ENCODE measurements around the gene NEK7. TPM values are rescaled to one million over a fixed set of nuclear protein-coding genes. Genes with fewer than 3 reads are reported as not detected.

Gene NEK7
- total RNA-seq, 4 donors from 2014 or later, result 98.1 to 152 (median 118) TPM

DNA sequence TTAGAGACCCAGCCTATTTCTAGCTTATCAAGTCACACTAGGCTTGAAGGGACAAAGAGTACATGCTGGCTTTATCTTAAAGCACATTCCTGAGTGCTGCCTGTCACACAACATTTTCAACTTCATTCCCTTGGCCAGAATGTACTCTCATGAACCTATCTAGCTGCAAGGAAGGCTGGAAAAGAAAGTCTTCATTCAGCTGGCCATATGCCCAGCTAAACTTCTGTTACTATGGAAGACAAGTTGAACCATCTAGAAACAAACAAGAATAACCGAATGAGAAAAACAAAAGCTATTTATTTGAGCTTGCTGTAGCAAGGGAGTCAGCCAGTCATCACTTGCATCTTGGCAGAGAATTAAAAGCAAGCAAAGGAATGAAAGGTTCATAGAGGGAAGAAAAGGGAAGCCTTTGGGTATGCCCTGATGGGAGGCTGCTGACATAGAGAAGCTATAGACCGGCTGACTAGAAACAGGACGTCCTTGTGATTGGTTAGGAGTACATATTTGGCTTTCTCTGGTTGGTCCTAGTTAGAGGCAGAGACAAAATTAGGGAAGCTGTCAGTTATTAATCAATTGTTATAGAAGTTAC, 108.4 kb downstream of the NEK7 start:
- H3K27me3 ChIP-seq, result no peaks in the 10 kb centered on the region
- H3K27ac ChIP-seq, result no peak overlapping the region
- no peak overlapping the region for H3K4me3 ChIP-seq
- TF ChIP-seq, protein P1, sequence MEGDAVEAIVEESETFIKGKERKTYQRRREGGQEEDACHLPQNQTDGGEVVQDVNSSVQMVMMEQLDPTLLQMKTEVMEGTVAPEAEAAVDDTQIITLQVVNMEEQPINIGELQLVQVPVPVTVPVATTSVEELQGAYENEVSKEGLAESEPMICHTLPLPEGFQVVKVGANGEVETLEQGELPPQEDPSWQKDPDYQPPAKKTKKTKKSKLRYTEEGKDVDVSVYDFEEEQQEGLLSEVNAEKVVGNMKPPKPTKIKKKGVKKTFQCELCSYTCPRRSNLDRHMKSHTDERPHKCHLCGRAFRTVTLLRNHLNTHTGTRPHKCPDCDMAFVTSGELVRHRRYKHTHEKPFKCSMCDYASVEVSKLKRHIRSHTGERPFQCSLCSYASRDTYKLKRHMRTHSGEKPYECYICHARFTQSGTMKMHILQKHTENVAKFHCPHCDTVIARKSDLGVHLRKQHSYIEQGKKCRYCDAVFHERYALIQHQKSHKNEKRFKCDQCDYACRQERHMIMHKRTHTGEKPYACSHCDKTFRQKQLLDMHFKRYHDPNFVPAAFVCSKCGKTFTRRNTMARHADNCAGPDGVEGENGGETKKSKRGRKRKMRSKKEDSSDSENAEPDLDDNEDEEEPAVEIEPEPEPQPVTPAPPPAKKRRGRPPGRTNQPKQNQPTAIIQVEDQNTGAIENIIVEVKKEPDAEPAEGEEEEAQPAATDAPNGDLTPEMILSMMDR (IDR thresholded peaks at IDR 0.05 in 4 of 5, conservative IDR thresholded peaks at IDR 0.05 in 1 of 5), result no peak
- no peak for TF ChIP-seq POLR2A (IDR thresholded peaks at IDR 0.05)
- H3K9me3 ChIP-seq, result no peaks in the 10 kb centered on the region
- no peaks in the 10 kb centered on the region for H3K4me1 ChIP-seq
- intact Hi-C loops (cut with DNase I; ENCODE audit: low total_unique reads), result no loop called here
- ATAC-seq, result no peak
- DNase-seq, result no peak
- H3K36me3 ChIP-seq, result no peaks in the 10 kb centered on the region
- in situ Hi-C loops (cut with MboI; ENCODE audit: low sequenced_read_pairs in 4 of 4), result no loop called here

DNA sequence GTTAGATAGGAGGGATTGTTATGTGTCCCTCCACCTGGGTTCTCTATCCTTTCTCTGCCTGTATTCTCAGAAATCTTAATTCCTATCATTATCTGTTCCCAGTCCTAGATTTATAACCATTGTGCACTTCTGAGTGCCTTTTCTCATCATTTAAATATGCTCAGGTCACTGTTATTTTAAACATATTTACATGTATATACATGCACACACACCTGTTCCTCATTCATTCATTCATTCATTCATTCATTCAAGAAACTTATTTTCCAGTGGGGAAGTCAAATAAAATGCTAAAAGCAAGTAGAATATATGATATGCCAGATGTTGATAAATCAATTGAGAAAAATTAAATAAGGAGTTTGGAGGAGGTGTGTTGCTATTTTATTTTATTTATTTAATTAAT, 110.3 kb downstream of the NEK7 start:
- ATAC-seq (no peak), DNase-seq (no peak)
- no peaks in the 10 kb centered on the region for H3K9me3 ChIP-seq
- H3K4me3 ChIP-seq, result no peak overlapping the region
- intact Hi-C loops (cut with DNase I; ENCODE audit: low total_unique reads), result no loop called here
- no peak overlapping the region for H3K27ac ChIP-seq
- H3K4me1 ChIP-seq, result no peaks in the 10 kb centered on the region
- H3K27me3 ChIP-seq, result no peaks in the 10 kb centered on the region
- in situ Hi-C loops (cut with MboI; ENCODE audit: low sequenced_read_pairs in 4 of 4), result no loop called here
- H3K36me3 ChIP-seq, result no peaks in the 10 kb centered on the region
- TF ChIP-seq, protein P1 (IDR thresholded peaks at IDR 0.05 in 4 of 5, conservative IDR thresholded peaks at IDR 0.05 in 1 of 5), result no peak
- TF ChIP-seq POLR2A (IDR thresholded peaks at IDR 0.05), result no peak

DNA sequence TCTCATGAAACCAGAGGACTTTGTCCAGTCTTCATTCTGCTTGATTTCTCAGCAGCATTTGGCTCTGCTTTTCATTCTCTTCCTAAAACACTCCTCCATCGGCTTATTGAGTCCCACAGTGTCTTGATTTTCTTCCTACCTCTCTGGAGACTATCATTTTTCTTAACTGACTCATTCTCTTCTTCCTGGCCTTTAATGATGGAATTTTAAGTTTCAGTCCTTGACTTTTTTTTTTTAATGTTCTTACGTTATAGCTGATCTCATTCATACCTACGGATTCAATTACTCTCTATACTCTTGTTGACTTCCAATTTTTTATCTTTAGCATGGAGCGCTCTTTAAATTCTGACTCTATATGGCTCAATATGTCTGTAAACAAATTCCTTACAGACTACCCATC, 111.1 kb downstream of the NEK7 start:
- no peak overlapping the region for H3K27ac ChIP-seq
- no peaks in the 10 kb centered on the region for H3K4me1 ChIP-seq
- ATAC-seq (no peak), DNase-seq (no peak)
- no peaks in the 10 kb centered on the region for H3K9me3 ChIP-seq
- no peaks in the 10 kb centered on the region for H3K36me3 ChIP-seq
- in situ Hi-C loops (cut with MboI; ENCODE audit: low sequenced_read_pairs in 4 of 4), result no loop called here
- H3K4me3 ChIP-seq, result no peak overlapping the region
- intact Hi-C loops (cut with DNase I; ENCODE audit: low total_unique reads), result no loop called here
- TF ChIP-seq, protein P1 (IDR thresholded peaks at IDR 0.05 in 4 of 5, conservative IDR thresholded peaks at IDR 0.05 in 1 of 5), result no peak
- TF ChIP-seq POLR2A (IDR thresholded peaks at IDR 0.05), result no peak
- no peaks in the 10 kb centered on the region for H3K27me3 ChIP-seq

GRCh38 chr1:198268784-198269645, 112.2 kb downstream of the NEK7 start:
- Histone ChIP-seq H3K27me3 (no peaks in the 10 kb centered on the region), H3K27ac (no peak overlapping the region), H3K36me3 (no peaks in the 10 kb centered on the region), H3K4me1 (no peaks in the 10 kb centered on the region), H3K4me3 (no peak overlapping the region), H3K9me3 (no peaks in the 10 kb centered on the region)
- intact Hi-C loops (cut with DNase I; ENCODE audit: low total_unique reads) (no loop called here), in situ Hi-C loops (cut with MboI; ENCODE audit: low sequenced_read_pairs in 4 of 4) (no loop called here)
- DNase-seq (no peak), ATAC-seq (no peak)
- TF ChIP-seq, protein P1 (IDR thresholded peaks at IDR 0.05 in 4 of 5, conservative IDR thresholded peaks at IDR 0.05 in 1 of 5), result no peak
